ENCODE data around the gene NCKAP5L.
"Not testable (repeated sequence)": the region's sequence is repeated elsewhere in the genome, so short reads cannot be mapped to it uniquely, and the experiment has no call there.

NCKAP5L gene

DNA sequence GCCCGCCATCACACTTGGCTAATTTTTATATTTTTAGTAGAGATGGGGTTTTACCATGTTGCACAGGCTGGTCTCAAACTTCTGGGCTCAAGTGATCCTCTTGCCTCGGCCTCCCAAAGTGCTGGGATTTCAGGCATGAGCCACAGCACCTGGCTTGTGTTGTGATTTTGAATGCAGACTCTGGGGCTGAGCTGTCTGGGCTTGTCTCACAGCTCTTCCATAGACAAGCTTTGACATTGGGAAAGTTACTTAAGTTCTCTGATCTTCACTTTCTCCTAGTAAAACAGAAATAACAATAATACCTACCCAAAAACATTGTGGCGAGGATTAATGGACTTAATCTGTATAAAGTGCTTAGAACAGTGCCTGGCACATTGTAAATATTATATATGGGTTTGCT lies 50.9 kb downstream of the NCKAP5L start:
- DNase-seq (ENCODE audit: low read depth), result no peak

DNA sequence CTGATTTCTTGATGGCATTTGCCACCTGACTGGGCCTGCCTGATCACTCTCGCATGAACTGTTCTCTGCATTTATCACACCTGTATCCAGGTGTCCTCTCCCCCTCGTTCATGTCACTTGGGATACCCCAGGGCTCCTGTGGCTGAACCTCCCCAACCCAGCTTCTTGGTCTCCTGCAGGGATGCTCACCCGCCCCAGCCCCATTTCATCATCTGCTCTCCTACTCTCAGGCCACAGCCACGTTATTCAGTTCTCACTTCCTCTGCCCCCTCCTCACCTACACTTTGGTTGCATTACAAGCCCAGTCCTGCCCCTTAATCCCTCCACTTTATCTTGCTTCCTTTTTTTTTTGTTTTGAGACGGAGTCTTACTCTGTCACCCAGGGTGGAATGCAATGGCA lies 51.4 kb downstream of the NCKAP5L start:
- no peak for DNase-seq (ENCODE audit: low read depth)

DNA sequence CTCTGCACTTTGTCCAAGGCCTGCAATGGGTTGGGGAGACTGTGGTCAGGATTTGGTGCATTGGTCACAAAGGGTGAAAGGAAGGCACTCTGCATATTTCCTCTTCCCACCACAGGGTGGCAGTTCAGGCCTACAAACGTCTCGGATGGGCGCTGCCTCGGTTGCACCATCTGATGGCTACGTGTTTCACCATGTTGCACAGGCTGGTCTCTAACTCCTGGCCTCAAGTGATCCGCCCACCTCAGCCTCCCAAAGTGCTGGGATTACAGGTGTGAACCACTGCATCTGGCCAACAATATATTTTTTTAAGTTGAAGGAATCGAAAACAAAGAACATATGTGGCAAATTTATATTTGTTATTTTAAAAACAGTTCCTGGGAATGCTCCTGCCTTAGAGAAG lies 51.8 kb downstream of the NCKAP5L start:
- DNase-seq (ENCODE audit: low read depth), result peak; percentile 62

DNA sequence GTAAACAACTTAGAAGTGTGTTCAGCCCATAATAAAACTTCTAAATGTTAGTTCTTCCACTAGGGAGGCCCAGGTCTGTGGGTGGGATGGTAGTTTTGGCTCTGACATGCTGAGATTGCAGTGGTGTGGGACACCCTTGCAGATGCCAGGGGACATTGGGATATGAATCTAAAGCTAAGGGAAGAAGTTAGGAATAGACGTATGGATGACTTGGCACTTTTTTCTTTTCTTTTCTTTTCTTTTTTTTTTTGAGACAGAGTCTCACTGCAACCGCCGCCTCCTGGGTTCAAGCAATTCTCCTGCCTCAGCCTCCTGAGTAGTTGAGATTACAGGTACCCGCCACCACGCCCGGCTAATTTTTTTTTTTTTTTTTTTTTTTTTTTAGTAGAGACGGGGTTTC lies 55.1 kb downstream of the NCKAP5L start:
- DNase-seq (ENCODE audit: low read depth), result not testable (repeated sequence)

DNA sequence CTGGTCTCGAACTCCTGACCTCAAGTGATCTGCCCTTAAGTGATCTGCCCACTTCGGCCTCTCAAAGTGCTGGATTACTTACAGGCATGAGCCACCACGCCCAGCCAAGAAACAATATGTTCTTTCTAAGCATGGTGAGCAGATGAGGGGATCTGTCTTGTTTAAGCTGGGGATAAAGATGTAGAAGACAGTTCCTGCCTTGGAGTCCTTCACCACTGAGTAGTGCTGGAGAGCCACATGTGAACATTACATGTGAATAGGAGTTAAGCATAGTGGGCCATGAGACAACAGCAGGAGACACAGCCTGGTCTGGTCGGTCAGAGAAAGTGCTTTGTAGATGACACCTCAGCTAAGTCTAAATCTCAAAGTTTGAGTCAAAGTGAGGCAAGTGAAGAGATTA lies 60.9 kb downstream of the NCKAP5L start:
- no peak for DNase-seq (ENCODE audit: low read depth)

DNA sequence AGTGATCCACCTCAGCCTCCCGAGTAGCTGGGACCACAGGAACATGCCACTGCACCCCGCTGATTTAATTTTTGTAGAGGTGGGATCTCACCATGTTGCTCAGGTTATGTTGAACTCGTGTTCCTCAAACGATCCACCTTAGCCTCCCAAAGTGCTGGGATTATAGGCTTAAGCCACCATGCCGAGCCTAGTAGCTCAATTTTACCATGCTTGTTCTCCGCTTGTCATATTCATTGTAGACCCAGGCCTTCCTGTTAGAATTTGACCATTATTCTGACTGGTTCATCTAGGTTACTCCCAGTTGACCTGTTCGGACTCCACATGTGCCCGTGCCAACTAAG lies 62.1 kb downstream of the NCKAP5L start:
- no peak for DNase-seq (ENCODE audit: low read depth)

DNA sequence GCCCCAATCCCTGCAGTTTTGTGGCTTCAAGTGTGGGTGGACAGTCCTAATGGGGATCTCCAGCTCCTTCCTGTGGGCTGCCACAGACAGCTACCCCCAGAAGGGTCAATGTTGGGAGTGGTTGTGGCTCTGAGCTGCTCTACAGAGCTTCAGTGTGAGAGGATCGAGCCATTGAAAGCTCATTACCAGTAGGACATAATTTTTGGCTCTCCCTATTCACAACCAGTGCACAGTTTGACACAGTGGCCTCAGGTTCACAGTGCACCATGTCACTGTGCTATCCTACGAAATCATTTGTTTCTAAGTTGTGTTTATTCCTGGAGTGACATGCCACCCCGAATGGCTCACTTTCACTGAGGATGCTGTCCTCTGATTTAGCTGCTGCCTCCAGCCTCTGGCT lies 64.1 kb downstream of the NCKAP5L start:
- no peak for DNase-seq (ENCODE audit: low read depth)

DNA sequence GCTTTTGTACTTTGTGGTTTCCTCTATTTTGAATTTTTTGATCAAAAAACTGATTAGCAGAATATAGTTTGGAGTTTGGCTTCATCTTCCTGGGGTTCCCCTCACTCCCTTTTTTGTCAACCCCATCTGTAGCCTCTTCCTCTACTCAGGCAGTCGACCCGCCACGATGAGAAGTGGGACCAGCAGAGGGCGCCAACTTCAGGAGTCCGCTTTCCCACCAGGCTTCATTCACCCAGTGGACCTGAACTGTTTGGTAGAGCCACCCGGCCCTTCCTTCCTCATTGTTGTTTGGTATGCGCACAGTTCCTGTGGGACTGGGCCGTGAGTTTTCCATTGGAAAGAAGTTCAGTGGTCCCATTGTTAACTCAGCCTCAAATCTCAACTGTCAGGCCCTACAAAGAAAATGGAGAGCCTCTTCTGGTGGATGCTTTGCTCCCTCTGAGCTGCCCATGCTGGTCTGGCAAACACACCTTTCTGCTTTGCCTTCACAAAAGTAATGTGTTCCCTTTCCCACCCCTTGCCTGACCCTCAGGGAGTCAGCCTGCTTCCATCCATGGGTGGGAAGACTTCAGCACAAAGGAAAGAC lies 65.1 kb downstream of the NCKAP5L start:
- DNase-seq (ENCODE audit: low read depth), result peak; percentile 15

DNA sequence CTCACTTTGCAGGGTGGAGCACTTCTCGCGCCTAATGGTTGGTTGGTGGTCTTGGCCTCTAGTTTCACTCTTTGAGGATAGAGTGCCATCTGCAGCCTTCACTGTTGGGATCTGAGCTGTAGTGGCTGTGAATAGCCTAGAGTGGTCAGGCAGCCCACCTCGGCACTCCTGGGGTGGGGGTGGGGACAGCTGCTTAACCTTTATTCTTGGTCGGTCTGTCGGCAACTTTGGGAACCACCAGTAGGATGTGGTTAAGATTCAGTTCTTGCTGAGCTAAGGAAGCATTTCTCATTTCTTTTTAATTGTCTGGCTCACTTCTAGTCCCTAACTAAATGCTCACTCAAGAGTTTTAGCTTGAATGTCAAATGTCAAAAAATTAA lies 65.8 kb downstream of the NCKAP5L start:
- no peak for DNase-seq (ENCODE audit: low read depth)

DNA sequence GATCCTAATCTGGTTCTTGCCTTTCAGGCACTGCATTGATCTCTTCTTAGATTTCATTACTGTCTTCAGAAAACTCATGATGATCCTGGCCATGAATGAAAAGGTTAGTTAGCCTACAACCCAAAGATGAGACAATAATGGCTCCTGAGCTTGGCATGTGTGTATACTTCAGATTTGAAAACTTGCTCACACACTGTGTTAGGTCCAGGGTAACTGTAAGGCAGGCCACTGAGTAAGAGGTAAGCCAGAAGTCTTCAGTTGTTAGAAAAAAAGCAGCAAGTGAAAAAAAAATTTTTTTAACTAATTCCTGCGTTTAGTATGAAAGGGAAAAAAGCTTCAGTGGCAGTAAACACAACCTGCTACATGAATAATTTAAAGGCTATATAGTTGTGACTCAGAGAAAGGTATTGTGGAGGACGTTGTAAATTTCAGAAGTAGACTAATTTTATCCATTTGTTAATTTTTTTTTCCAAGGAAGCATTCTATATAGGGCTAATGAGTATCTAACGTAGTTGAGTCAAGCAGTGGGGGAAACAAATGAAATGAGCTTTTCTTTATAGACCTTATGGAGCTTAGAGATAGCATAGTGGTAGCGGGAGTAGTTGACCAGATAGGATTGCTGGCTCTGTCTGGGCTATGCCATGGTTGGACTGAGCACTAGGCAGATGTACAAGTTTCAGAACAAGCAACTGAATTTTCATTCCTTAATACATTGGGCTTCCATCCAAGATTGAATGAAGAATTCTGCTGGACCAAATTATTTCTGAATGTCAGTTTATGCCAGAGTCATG lies 66.3 kb downstream of the NCKAP5L start:
- DNase-seq (ENCODE audit: low read depth), result no peak

DNA sequence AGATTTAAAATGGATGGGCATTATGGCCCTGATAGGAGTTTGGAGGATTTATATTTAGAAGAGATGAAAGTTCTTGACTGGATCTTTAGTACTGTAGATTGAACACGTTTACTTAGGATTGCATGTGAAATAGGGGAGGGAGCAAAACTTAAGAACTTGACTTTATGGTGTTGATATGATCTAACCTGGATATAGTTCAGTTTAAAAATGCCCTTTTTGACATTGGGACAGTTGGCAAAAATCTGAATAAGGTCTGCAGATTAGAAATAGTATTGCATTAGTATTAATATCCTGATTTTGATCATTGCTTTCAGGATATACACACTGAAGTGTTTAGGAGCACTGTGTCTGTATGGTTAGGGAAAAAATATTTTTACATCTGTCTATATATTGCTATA lies 77.2 kb downstream of the NCKAP5L start:
- DNase-seq (ENCODE audit: low read depth), result no peak

DNA sequence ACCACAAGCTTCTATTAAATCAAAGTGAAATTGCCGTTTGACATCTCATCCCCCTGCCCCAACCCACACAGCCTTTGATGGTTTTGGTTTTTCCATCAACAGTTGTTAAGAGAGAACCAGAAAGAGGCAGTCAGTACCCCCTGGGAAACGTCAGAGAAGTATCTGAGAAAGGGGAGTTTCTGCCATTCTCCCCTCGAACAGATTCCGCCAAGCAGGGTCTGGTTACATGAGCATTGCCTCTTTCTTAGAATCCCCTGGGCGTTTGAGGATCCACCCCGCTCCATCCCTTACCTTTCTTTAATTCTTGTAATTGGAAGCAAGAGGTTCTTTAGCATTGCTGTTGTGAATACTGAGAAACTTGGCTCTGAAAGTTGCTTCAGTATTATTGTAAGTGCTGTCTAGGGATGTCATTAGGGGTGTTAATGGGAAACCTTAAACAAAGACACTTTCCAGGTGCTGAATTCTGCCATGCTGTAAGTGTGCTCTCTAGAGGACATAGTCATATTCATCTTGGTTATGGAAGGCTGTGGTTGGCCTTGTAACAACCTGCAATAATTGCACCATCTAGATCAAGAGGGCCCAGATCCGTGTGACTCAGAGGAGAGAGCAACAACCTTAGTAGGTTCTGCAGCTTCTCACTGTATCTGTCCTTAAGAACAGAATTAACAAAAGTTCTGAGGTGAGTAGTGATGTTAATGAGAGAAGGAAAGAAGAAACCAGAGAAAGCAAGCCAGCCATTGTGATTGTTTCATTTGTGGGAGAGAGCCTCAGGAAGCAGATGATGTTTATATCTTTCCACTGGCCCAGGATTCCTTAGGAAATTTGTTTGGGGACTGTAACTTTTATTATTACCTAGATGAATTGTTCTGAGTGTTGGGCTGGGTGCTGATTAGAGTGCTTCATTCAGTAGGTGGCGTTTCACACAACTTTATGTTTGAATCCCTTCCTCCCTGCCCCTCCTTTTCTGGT lies 77.9 kb downstream of the NCKAP5L start:
- DNase-seq (ENCODE audit: low read depth), result peak; percentile 30

DNA sequence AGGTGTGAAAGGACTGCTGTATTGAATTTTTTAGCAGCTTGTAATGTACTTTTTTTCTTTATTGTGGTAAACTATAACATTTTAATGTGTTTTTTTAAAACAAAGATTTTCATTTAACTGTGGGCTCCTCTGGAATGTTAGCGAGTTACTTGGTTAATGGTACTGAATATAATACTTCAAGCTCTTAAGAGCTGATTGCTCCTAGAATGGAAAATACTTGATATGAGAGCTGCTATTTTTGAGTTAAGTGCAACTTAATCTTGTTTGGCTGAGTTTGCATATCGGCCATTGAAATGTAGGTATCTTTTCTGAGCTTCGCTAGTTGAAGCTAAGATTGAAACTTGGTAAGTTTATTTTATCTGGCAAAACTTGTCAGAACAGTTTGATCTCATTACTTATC lies 79.4 kb downstream of the NCKAP5L start:
- DNase-seq (ENCODE audit: low read depth), result no peak

DNA sequence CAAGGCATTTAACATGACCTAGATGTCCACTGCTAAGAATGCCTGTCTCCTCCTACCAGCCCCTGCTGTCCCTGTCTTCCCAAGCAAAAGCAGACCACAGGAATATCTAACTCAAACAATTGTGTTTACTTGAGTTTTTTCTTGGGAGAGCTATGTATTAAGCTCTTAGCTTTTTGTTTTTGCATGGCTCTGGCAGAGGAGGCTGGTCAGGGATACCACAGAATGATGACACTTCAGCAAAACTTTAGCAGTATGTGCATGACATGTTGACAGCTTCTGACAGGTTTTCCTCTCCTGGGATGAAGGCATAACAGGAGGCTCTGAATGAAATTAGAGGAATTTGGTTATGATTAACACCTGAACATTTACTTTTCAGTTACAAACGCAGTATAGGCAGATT lies 79.9 kb downstream of the NCKAP5L start:
- DNase-seq (ENCODE audit: low read depth), result no peak

DNA sequence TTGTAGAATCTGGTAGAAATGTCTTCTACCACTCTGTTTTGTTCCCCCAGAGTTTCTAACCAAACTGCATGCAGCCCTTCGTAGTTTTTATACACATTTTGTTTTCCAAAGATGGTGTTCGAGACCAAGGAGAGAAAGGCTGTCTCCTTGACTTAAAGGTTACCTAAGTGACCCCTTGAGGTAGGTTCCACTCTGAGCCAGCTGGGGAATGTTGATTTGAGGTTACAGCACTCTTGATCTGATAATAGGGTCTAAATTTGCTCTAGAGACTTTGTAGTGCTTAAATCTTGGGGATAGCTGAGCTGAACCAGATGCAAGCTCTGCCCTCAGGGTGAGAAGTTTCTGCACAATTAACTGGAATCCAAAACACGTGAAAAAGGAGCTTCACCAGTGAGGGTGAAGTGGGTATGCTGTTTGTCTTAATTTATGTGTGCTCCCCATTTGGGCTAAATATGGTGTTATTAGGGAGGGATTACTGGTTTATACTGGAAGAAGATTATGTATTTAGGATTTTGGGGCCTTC lies 83.8 kb downstream of the NCKAP5L start:
- no peak for DNase-seq (ENCODE audit: low read depth)

DNA sequence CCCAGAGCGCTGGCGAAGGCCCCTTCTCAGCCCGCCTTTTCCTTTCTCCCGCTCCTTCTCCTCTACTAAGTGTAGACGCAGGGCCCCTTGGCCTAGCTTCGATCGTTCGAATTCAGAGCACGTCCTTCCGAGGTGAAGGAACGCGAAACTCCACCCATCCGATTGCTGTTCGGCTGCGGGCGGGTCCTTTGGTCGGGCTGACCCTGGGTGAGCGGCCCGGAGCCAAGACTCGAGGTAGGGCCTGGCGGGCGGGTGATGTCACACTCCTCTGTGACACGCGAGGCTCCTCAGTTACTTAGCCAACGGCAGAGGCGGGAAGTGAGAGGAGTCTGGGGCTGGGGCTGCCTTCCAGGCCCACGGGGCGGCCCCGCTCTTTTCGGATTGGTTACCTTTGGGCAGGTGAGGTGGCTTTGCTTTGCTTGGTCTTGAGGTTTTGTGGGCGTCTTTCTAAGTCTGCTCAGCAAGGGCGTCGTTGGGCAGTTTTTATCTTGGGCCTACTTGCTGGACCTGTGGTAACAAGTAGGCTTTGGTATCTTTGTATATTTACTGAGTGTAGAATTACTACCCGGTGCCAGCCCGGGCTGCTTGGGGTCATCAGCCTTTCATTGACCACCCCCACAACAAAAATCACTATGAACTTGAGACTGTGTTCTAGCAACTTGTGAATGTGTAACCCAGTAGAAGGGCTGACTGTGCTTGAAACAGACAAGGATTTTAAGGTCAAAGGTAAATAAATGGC lies 86.2 kb downstream of the NCKAP5L start:
- DNase-seq (ENCODE audit: low read depth), result peak; percentile 65
